Fibroblast of villous mesenchyme (primary cell): ENCODE measurements around the gene CUL4A. TPM values are rescaled to one million over a fixed set of nuclear protein-coding genes. Genes with fewer than 3 reads are reported as not detected.

ENCODE experiments used
- DNase-seq: peaks from one replicate; pipeline ENCODE4 v3.0.0-alpha.2; 2010; ENCODE audit warnings: low read depth
- H3K4me3 ChIP-seq: 2 replicates; pipeline ENCODE4 v1.5.1; 2011; ENCODE audit warnings: low read depth, mild to moderate bottlenecking, low read length
- CTCF ChIP-seq: IDR thresholded peaks from 2 replicates; pipeline ENCODE4 v1.5.1; 2012; ENCODE audit warnings: low read depth, mild to moderate bottlenecking, low read length; ENCODE audit not compliant: insufficient read depth
- total RNA-seq: library from RNA; depleted of rRNA; stranded (reverse); fragments of >200 nt; gene quantifications from 2 replicates; pipeline ENCODE4 v1.2.3, GENCODE V29; 2012

Gene CUL4A
- total RNA-seq, 1 donor = 132 TPM

GRCh38 chr13:113166266-113166665, 43.1 kb upstream of the CUL4A start:
- DNase-seq = no peak
- TF ChIP-seq CTCF = no peak
- no peak overlapping the region for H3K4me3 ChIP-seq

- TF ChIP-seq CTCF = no peak
- H3K4me3 ChIP-seq = no peak overlapping the region
- no peak for DNase-seq
Measured at GRCh38 chr13:113166681-113167080, 42.7 kb upstream of the CUL4A start.

GRCh38 chr13:113167155-113167554, 42.3 kb upstream of the CUL4A start:
- H3K4me3 ChIP-seq = no peak overlapping the region
- TF ChIP-seq CTCF = no peak
- no peak for DNase-seq

GRCh38 chr13:113167575-113167974, 41.8 kb upstream of the CUL4A start:
- DNase-seq = no peak
- TF ChIP-seq CTCF = no peak

GRCh38 chr13:113168211-113168610, 41.2 kb upstream of the CUL4A start:
- no peak overlapping the region for H3K4me3 ChIP-seq
- no peak for TF ChIP-seq CTCF
- DNase-seq = no peak

More at GRCh38 chr13:113167575-113167974, 41.8 kb upstream of the CUL4A start:
- H3K4me3 ChIP-seq = no peak overlapping the region

- DNase-seq = no peak
- no peak for TF ChIP-seq CTCF
- H3K4me3 ChIP-seq = no peak overlapping the region
Measured at GRCh38 chr13:113169277-113170272, 39.8 kb upstream of the CUL4A start.
